BJ (cell line): Measurements from ENCODE around the gene GCLM. TPM values are rescaled to one million over a fixed set of nuclear protein-coding genes. Genes with fewer than 3 reads are reported as not detected.
"Not testable (repeated sequence)": the region's sequence is repeated elsewhere in the genome, so short reads cannot be mapped to it uniquely, and the experiment has no call there.

Experiments
- CTCF ChIA-PET: fragments of 350-600 bp; formaldehyde crosslinking; extraction: SDS; loops from one replicate; lab custom pipeline; 2021; ENCODE audit warnings: antibody characterized with exemption, inconsistent platforms; lab: Yijun Ruan, JAX
- POLR2A ChIA-PET: fragments of 300-600 bp; sonication (Branson Sonifier 250); formaldehyde crosslinking; extraction: SDS; loops from one replicate; lab custom pipeline; 2021; ENCODE audit warnings: antibody characterized with exemption; lab: Charles Lee
- DNase-seq: peaks from one replicate; pipeline ENCODE4 v3.0.0-alpha.2; 2011; ENCODE audit warnings: low read depth
- H3K27me3 ChIP-seq: 2 replicates; pipeline ENCODE4 v1.6.0; 2011; ENCODE audit warnings: low read length; ENCODE audit not compliant: control insufficient read depth, insufficient read depth
- H3K36me3 ChIP-seq: 2 replicates; pipeline ENCODE4 v1.5.1; 2011; ENCODE audit warnings: low read length; ENCODE audit not compliant: control insufficient read depth, insufficient read depth
- H3K4me3 ChIP-seq: 2 replicates; pipeline ENCODE4 v1.5.1; 2011; ENCODE audit warnings: low read depth, mild to moderate bottlenecking, control low read depth, low read length
- CTCF ChIP-seq: IDR thresholded peaks from 2 replicates; pipeline ENCODE4 v1.5.1; 2011; ENCODE audit warnings: low read depth, mild to moderate bottlenecking, control low read depth, inconsistent platforms, low read length, moderate library complexity; ENCODE audit not compliant: insufficient read depth
- polyA plus RNA-seq: library from polyadenylated mRNA; depleted of rRNA; stranded (reverse); fragments of >200 nt; gene quantifications from 2 replicates; pipeline ENCODE4 v1.2.3, GENCODE V29; 2011

GCLM gene
- polyA plus RNA-seq, 1 experiment: 19.1 TPM

- DNase-seq: no peak
- ChIA-PET POLR2A (no interaction called here), CTCF (no interaction called here)
- H3K4me3 ChIP-seq: no peak overlapping the region
- no peaks in the 10 kb centered on the region; the same call in 1 of the 2 replicates for H3K27me3 ChIP-seq
- no peaks in the 10 kb centered on the region for H3K36me3 ChIP-seq
- no peak for TF ChIP-seq CTCF
These were observed 29.4 kb upstream of the GCLM start for GRCh38 chr1:93938461-93939145.

- TF ChIP-seq CTCF: no peak
- H3K36me3 ChIP-seq: no peaks in the 10 kb centered on the region
- POLR2A ChIA-PET: no interaction called here
- CTCF ChIA-PET: no interaction called here
- H3K27me3 ChIP-seq: no peaks in the 10 kb centered on the region; the same call in 1 of the 2 replicates
- no peak for DNase-seq
- H3K4me3 ChIP-seq: no peak overlapping the region
These were observed 28.8 kb upstream of the GCLM start for GRCh38 chr1:93937997-93938396.

GRCh38 chr1:93925206-93925605 lies 16.0 kb upstream of the GCLM start:
- no peak for DNase-seq
- ChIA-PET POLR2A (no interaction called here), CTCF (interaction anchor here (1.7 kb wide), 1 partner anchor 15 kb away, joined by 9 read pairs; no protein-coding TSS in a partner anchor)
- Histone ChIP-seq H3K4me3 (no peak overlapping the region), H3K36me3 (no peaks in the 10 kb centered on the region), H3K27me3 (no peaks in the 10 kb centered on the region)
- no peak for TF ChIP-seq CTCF

- Histone ChIP-seq H3K27me3 (peaks cover 4% of the 10 kb centered on the region), H3K36me3 (no peaks in the 10 kb centered on the region), H3K4me3 (no peak overlapping the region)
- TF ChIP-seq CTCF: no peak
- ChIA-PET POLR2A (no interaction called here), CTCF (interaction anchor here (1.1 to 1.9 kb wide), 2 partner anchors 10 to 11 kb away, joined by 5 to 7 read pairs; partner anchors contain the start of gene GCLM)
- no peak for DNase-seq
These were observed 10.6 kb upstream of the GCLM start for GRCh38 chr1:93919780-93920179.

GRCh38 chr1:93917302-93917701 lies 8.1 kb upstream of the GCLM start:
- DNase-seq: no peak
- Histone ChIP-seq H3K36me3 (no peaks in the 10 kb centered on the region), H3K4me3 (no peak overlapping the region), H3K27me3 (peaks cover 4% of the 10 kb centered on the region)
- no peak for TF ChIP-seq CTCF
- CTCF ChIA-PET: no interaction called here
- POLR2A ChIA-PET: no interaction called here

GRCh38 chr1:93910880-93911279 lies 1.6 kb upstream of the GCLM start:
- H3K4me3 ChIP-seq, POLR2A ChIA-PET, H3K36me3 ChIP-seq, H3K27me3 ChIP-seq, DNase-seq: not testable (repeated sequence)
- CTCF ChIA-PET: interaction anchor here (0.9 to 2.8 kb wide), 9 partner anchors 8 to 425 kb away, joined by 3 to 17 read pairs (median 10); no protein-coding TSS in a partner anchor
